HEK293 (cell line): Measurements from ENCODE around the gene STAT3.

Experiments
- CTCF ChIA-PET: fragments of 350-600 bp; formaldehyde crosslinking; extraction: SDS; loops from one replicate; lab custom pipeline; 2021; ENCODE audit warnings: antibody characterized with exemption; lab: Yijun Ruan, JAX
- POLR2A ChIA-PET: fragments of 300-600 bp; formaldehyde crosslinking; extraction: SDS; loops from one replicate; lab custom pipeline; 2020; ENCODE audit warnings: antibody characterized with exemption, inconsistent platforms; lab: Yijun Ruan, JAX
- H3K27ac ChIP-seq: fragments of 200-500 bp; sonication (Bioruptor generic); 2 replicates; pipeline ENCODE4 v1.5.1; 2014; ENCODE audit warnings: low read depth, low read length, control low read depth, inconsistent platforms; ENCODE audit errors: extremely low read depth
- H3K36me3 ChIP-seq, 2 experiments: fragments of 200-500 bp in 1 of 2; sonication (Bioruptor generic) in 1 of 2; 1 replicate in 1 of 2; 2 replicates in 1 of 2; pipeline ENCODE4 v1.5.1; 2014 to 2017; ENCODE audit warnings: inconsistent platforms in 2 of 2, low read length in 2 of 2; ENCODE audit not compliant: control insufficient read depth in 2 of 2, insufficient read depth in 1 of 2
- H3K4me1 ChIP-seq: fragments of 200-500 bp; sonication (Bioruptor generic); 2 replicates; pipeline ENCODE4 v1.5.1; 2014; ENCODE audit warnings: mild to moderate bottlenecking, low read length, inconsistent platforms; ENCODE audit not compliant: control insufficient read depth, insufficient read depth
- H3K4me3 ChIP-seq: 2 replicates; pipeline ENCODE4 v1.5.1; 2011; ENCODE audit warnings: low read depth, mild to moderate bottlenecking, control low read depth, low read length, moderate library complexity
- H3K9me3 ChIP-seq: fragments of 200-500 bp; sonication (Bioruptor generic); 2 replicates; pipeline ENCODE4 v1.5.1; 2014; ENCODE audit warnings: low read depth, low read length, inconsistent platforms; ENCODE audit not compliant: control insufficient read depth, insufficient read depth
- FEZF1 ChIP-seq: fragments of 450-650 bp; formaldehyde crosslinking; IDR thresholded peaks from 2 replicates; pipeline ENCODE4 v1.5.1; 2016; ENCODE audit warnings: missing biosample characterization, missing genetic modification characterization
- GLIS1 ChIP-seq: fragments of 450-650 bp; formaldehyde crosslinking; IDR thresholded peaks from 2 replicates; pipeline ENCODE4 v1.5.1; 2016; ENCODE audit warnings: missing biosample characterization, missing genetic modification characterization
- GLIS2 ChIP-seq: fragments of 450-650 bp; formaldehyde crosslinking; IDR thresholded peaks from 2 replicates; pipeline ENCODE4 v1.5.1; 2016; ENCODE audit warnings: missing biosample characterization, missing genetic modification characterization
- KLF1 ChIP-seq: fragments of 450-650 bp; formaldehyde crosslinking; IDR thresholded peaks from 2 replicates; pipeline ENCODE4 v1.5.1; 2016; ENCODE audit warnings: missing biosample characterization, missing genetic modification characterization
- KLF9 ChIP-seq: fragments of 450-650 bp; formaldehyde crosslinking; IDR thresholded peaks from 2 replicates; pipeline ENCODE4 v1.5.1; 2016; ENCODE audit warnings: missing biosample characterization, missing genetic modification characterization, low read depth
- OSR2 ChIP-seq: fragments of 450-650 bp; formaldehyde crosslinking; IDR thresholded peaks from 2 replicates; pipeline ENCODE4 v1.5.1; 2016; ENCODE audit warnings: missing biosample characterization, missing genetic modification characterization
- SALL2 ChIP-seq: fragments of 450-650 bp; formaldehyde crosslinking; IDR thresholded peaks from 2 replicates; pipeline ENCODE4 v1.5.0; 2017; ENCODE audit warnings: missing biosample characterization, mild to moderate bottlenecking, missing genetic modification characterization, borderline replicate concordance
- SP7 ChIP-seq: fragments of 450-650 bp; formaldehyde crosslinking; IDR thresholded peaks from 2 replicates; pipeline ENCODE4 v1.5.1; 2016; ENCODE audit warnings: missing biosample characterization, missing genetic modification characterization
- TRIM28 ChIP-seq: IDR thresholded peaks from 2 replicates; pipeline ENCODE4 v1.6.1; 2011; ENCODE audit warnings: low read length, control low read depth, borderline replicate concordance
- WT1 ChIP-seq: fragments of 450-650 bp; formaldehyde crosslinking; IDR thresholded peaks from 2 replicates; pipeline ENCODE4 v1.5.1; 2016; ENCODE audit warnings: missing biosample characterization, missing genetic modification characterization
- ZBTB20 ChIP-seq: fragments of 450-650 bp; formaldehyde crosslinking; IDR thresholded peaks from 2 replicates; pipeline ENCODE4 v1.5.1; 2016; ENCODE audit warnings: missing biosample characterization, missing genetic modification characterization
- ZIC2 ChIP-seq: fragments of 450-650 bp; formaldehyde crosslinking; IDR thresholded peaks from 2 replicates; pipeline ENCODE4 v1.5.1; 2016; ENCODE audit warnings: missing biosample characterization, missing genetic modification characterization
- ZNF24 ChIP-seq: fragments of 450-650 bp; formaldehyde crosslinking; IDR thresholded peaks from 2 replicates; pipeline ENCODE4 v1.5.1; 2016; ENCODE audit warnings: missing biosample characterization, missing genetic modification characterization
- ZNF335 ChIP-seq: fragments of 450-650 bp; formaldehyde crosslinking; conservative IDR thresholded peaks from 2 replicates; pipeline ENCODE4 v1.5.1; 2016; ENCODE audit warnings: missing biosample characterization, missing genetic modification characterization
- ZNF544 ChIP-seq: fragments of 450-650 bp; formaldehyde crosslinking; IDR thresholded peaks from 2 replicates; pipeline ENCODE4 v1.5.0; 2017; ENCODE audit warnings: missing biosample characterization, missing genetic modification characterization
- ZNF548 ChIP-seq: fragments of 450-650 bp; formaldehyde crosslinking; IDR thresholded peaks from 2 replicates; pipeline ENCODE4 v1.5.1; 2016; ENCODE audit warnings: missing biosample characterization, missing genetic modification characterization
- ZNF585B ChIP-seq: fragments of 450-650 bp; formaldehyde crosslinking; IDR thresholded peaks from 2 replicates; pipeline ENCODE4 v1.5.1; 2016; ENCODE audit warnings: missing biosample characterization, missing genetic modification characterization
- TF ChIP-seq, protein P1 (sequence below): fragments of 450-650 bp; formaldehyde crosslinking; IDR thresholded peaks from 2 replicates; pipeline ENCODE4 v1.5.1; 2016; ENCODE audit warnings: missing biosample characterization, missing genetic modification characterization
- TF ChIP-seq, protein P2 (sequence below): fragments of 450-650 bp; formaldehyde crosslinking; IDR thresholded peaks from 2 replicates; pipeline ENCODE4 v1.5.1; 2016; ENCODE audit warnings: missing biosample characterization, missing genetic modification characterization

The STAT3 gene

GRCh38 chr17:42362245-42362961, 25.8 kb downstream of the STAT3 start:
- TF ChIP-seq GLIS2 (tag by site-specific recombination) = 0 out of 2 replicates have a peak, but pooled peaks have one; percentile 5
- peak; percentile 73 for TF ChIP-seq ZNF335 (tag by site-specific recombination)
- TF ChIP-seq KLF9 (tag by site-specific recombination) = 0 out of 2 replicates have a peak, but pooled peaks have one; percentile 25
- no peak for TF ChIP-seq ZNF24
- no peak for TF ChIP-seq ZNF544 (tag by site-specific recombination)
- 0 out of 2 replicates have a peak, but pooled peaks have one; percentile 24 for TF ChIP-seq ZBTB20 (tag by site-specific recombination)
- TF ChIP-seq, protein P1, sequence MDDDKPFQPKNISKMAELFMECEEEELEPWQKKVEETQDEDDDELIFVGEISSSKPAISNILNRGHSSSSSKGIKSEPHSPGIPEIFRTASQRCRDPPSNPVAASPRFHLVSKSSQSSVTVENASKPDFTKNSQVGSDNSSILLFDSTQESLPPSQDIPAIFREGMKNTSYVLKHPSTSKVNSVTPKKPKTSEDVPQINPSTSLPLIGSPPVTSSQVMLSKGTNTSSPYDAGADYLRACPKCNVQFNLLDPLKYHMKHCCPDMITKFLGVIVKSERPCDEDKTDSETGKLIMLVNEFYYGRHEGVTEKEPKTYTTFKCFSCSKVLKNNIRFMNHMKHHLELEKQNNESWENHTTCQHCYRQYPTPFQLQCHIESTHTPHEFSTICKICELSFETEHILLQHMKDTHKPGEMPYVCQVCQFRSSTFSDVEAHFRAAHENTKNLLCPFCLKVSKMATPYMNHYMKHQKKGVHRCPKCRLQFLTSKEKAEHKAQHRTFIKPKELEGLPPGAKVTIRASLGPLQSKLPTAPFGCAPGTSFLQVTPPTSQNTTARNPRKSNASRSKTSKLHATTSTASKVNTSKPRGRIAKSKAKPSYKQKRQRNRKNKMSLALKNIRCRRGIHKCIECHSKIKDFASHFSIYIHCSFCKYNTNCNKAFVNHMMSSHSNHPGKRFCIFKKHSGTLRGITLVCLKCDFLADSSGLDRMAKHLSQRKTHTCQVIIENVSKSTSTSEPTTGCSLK (tag by site-specific recombination) = no peak
- TF ChIP-seq KLF1 (tag by site-specific recombination) = peak; percentile 58
- no peak for TF ChIP-seq TRIM28
- TF ChIP-seq FEZF1 = peak; percentile 46; the same call in 1 of the 2 replicates
- peaks cover 13% of the 10 kb centered on the region; the same call in 1 of the 2 replicates for H3K4me1 ChIP-seq
- H3K27ac ChIP-seq = no peak overlapping the region
- POLR2A ChIA-PET = interaction anchor here (0.5 to 1.3 kb wide), 5 partner anchors 16 to 63 kb away, joined by 3 to 8 read pairs (median 6); partner anchors contain the start of gene CAVIN1
- CTCF ChIA-PET = interaction anchor here (0.6 to 1.5 kb wide), 9 partner anchors 11 to 1096 kb away, joined by 3 to 5 read pairs (median 3); no protein-coding TSS in a partner anchor
- H3K4me3 ChIP-seq = no peak overlapping the region
- no peaks in the 10 kb centered on the region for H3K9me3 ChIP-seq
- H3K36me3 ChIP-seq = no peaks in the 10 kb centered on the region

- TF ChIP-seq ZNF548 (tag by site-specific recombination) (no peak), ZNF585B (tag by site-specific recombination) (no peak), SALL2 (tag by site-specific recombination) (no peak), ZBTB20 (tag by site-specific recombination) (0 out of 2 replicates have a peak, but pooled peaks have one; percentile 38), OSR2 (tag by site-specific recombination) (peak; percentile 75), ZNF335 (tag by site-specific recombination) (no peak), TRIM28 (0 out of 2 replicates have a peak, but pooled peaks have one; percentile 40), GLIS1 (tag by site-specific recombination) (peak; percentile 95), FEZF1 (peak; percentile 45), ZIC2 (tag by site-specific recombination) (peak; percentile 32; the same call in 1 of the 2 replicates), SP7 (tag by site-specific recombination) (peak; percentile 64), WT1 (tag by site-specific recombination) (peak; percentile 81), GLIS2 (tag by site-specific recombination) (0 out of 2 replicates have a peak, but pooled peaks have one; percentile 6)
- TF ChIP-seq, protein P2, sequence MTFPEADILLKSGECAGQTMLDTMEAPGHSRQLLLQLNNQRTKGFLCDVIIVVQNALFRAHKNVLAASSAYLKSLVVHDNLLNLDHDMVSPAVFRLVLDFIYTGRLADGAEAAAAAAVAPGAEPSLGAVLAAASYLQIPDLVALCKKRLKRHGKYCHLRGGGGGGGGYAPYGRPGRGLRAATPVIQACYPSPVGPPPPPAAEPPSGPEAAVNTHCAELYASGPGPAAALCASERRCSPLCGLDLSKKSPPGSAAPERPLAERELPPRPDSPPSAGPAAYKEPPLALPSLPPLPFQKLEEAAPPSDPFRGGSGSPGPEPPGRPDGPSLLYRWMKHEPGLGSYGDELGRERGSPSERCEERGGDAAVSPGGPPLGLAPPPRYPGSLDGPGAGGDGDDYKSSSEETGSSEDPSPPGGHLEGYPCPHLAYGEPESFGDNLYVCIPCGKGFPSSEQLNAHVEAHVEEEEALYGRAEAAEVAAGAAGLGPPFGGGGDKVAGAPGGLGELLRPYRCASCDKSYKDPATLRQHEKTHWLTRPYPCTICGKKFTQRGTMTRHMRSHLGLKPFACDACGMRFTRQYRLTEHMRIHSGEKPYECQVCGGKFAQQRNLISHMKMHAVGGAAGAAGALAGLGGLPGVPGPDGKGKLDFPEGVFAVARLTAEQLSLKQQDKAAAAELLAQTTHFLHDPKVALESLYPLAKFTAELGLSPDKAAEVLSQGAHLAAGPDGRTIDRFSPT (tag by site-specific recombination) = 0 out of 2 replicates have a peak, but pooled peaks have one; percentile 24
- no peak overlapping the region for H3K4me3 ChIP-seq
- no peaks in the 10 kb centered on the region for H3K9me3 ChIP-seq
- H3K4me1 ChIP-seq = peaks cover 13% of the 10 kb centered on the region; the same call in 1 of the 2 replicates
- ChIA-PET POLR2A (interaction anchor here (0.5 to 1.3 kb wide), 4 partner anchors 15 to 61 kb away, joined by 4 to 8 read pairs (median 6); partner anchors contain the start of gene CAVIN1), CTCF (interaction anchor here (0.6 to 1.5 kb wide), 10 partner anchors 12 to 1097 kb away, joined by 3 to 5 read pairs (median 4); no protein-coding TSS in a partner anchor)
- no peaks in the 10 kb centered on the region; a peak in 1 of 3 replicates for H3K36me3 ChIP-seq
- no peak overlapping the region for H3K27ac ChIP-seq
Measured at GRCh38 chr17:42361781-42362186, 26.5 kb downstream of the STAT3 start.
